Measurements from ENCODE around the gene FGF18.

Gene FGF18

DNA sequence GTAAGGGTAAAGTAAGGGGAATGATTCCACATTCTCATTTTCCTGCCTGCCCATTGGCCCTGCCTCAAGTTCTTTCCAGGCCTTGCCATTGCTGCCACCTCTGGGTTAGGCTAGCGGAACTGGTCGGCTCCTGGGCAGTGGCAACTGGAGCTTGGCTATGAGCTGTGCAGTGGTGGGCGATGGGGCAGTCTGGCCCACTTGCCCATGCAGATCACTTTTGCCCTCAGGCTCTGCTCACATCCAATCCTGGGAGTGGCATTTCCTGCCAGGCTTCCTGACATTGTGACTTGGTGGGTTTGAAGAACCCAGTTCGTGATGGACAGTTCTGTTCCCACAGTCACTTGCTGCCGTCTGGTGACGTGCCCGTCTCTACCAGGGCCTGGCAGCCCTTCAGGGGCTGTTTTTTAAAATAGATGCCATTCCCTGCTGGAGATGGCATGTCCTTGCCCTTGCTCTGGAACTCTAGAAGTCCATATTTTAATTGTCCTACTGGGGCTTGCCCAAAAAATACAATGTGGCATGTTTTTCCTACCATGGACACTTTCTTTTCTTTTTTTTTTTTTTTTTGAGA is 86.1 kb downstream of the FGF18 start:
- no peak for FAIRE-seq

DNA sequence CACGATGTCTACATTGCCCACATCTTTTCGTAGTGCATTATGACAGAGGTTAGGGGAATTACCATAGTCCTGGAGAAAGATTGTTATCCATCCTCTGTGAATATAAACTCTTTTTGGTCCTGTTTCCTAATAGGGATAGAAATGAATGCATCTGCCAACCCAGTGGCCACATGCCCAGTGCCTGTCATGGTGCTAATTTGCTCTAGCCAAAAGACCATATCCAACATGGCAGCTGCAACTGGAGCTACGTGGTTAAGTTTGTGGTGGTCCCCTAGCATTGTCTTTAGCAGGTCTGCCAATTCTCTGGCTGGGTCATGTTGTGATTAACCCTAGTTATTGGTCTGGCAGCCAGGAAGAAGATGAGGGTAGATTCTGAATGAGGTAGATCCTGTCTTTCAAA is 87.5 kb downstream of the FGF18 start:
- FAIRE-seq, result no peak
